B cell (primary cell): ENCODE results near the gene TM9SF4. TPM values are rescaled to one million over a fixed set of nuclear protein-coding genes. Genes with fewer than 3 reads are reported as not detected.

Source experiments
- ATAC-seq: fragments of 200-7000 bp; cut with Tn5 transposase; one replicate; pipeline ENCODE4 v1.10.0; 2021; ENCODE audit warnings: low read depth, mild to moderate bottlenecking, moderate number of reproducible peaks, moderate library complexity
- CTCF ChIA-PET: fragments of 350-600 bp; sonication (Branson Sonifier 250); formaldehyde crosslinking; loops from one replicate; lab custom pipeline; 2021; ENCODE audit warnings: antibody characterized with exemption, inconsistent platforms; lab: Charles Lee
- POLR2A ChIA-PET: fragments of 350-600 bp; sonication (Branson Sonifier 250); formaldehyde crosslinking; loops from one replicate; lab custom pipeline; 2021; ENCODE audit warnings: antibody characterized with exemption; lab: Charles Lee
- DNase-seq: peaks from one replicate; pipeline ENCODE4 v3.0.0; 2013
- H2AFZ ChIP-seq: 2 replicates; pipeline ENCODE4 v1.6.1; 2012; ENCODE audit warnings: mild to moderate bottlenecking, low read depth, low read length; ENCODE audit not compliant: insufficient read depth, poor library complexity, severe bottlenecking
- H3K27ac ChIP-seq, 2 donors: 1 replicate in 1 of 2; 2 replicates in 1 of 2; pipeline ENCODE4 v1.5.1; 2012 to 2013; ENCODE audit warnings: low read length in 2 of 2, mild to moderate bottlenecking in 2 of 2, moderate library complexity in 1 of 2
- H3K27me3 ChIP-seq, 4 experiments: fragments of 200-600 bp in 1 of 4; sonication (generic) in 1 of 4; replicated peaks in 1 of 4; 1 replicate in 2 of 4; 2 replicates in 2 of 4; pipeline versions ENCODE4 v1.6.1 to v1.7.0; 2013 to 2016; ENCODE audit warnings: low read length in 3 of 4, mild to moderate bottlenecking in 2 of 4, mixed read lengths in 1 of 4, moderate library complexity in 1 of 4; ENCODE audit not compliant: insufficient read depth in 4 of 4, control insufficient read depth in 3 of 4; ENCODE audit errors: control extremely low read depth in 1 of 4
- H3K36me3 ChIP-seq, 2 experiments: replicated peaks in 1 of 2; 1 replicate in 1 of 2; 2 replicates in 1 of 2; pipeline versions ENCODE4 v1.6.1 to v1.7.1; 2013; ENCODE audit warnings: low read length in 1 of 2; ENCODE audit not compliant: insufficient read depth in 2 of 2, control insufficient read depth in 1 of 2; ENCODE audit errors: control extremely low read depth in 1 of 2, extremely low read depth in 1 of 2
- H3K4me1 ChIP-seq, 2 donors: fragments of 200-600 bp in 1 of 2; sonication (generic) in 1 of 2; 1 replicate in 1 of 2; 2 replicates in 1 of 2; pipeline versions ENCODE4 v1.5.1 to v1.6.1; 2013 to 2017; ENCODE audit warnings: low read length in 2 of 2; ENCODE audit not compliant: control insufficient read depth in 2 of 2, insufficient read depth in 2 of 2
- H3K4me2 ChIP-seq: replicated peaks from 2 replicates; pipeline ENCODE3; 2012; ENCODE audit warnings: mild to moderate bottlenecking, low read depth, low read length; ENCODE audit not compliant: poor library complexity, severe bottlenecking
- H3K4me3 ChIP-seq, 5 experiments: fragments of 200-600 bp in 1 of 5; sonication (generic) in 1 of 5; 1 replicate in 3 of 5; 2 replicates in 2 of 5; pipeline versions ENCODE4 v1.5.1 to v1.7.0; 2011 to 2016; ENCODE audit warnings: low read length in 4 of 5, mild to moderate bottlenecking in 4 of 5, low read depth in 2 of 5, control low read depth in 1 of 5, moderate library complexity in 1 of 5; ENCODE audit not compliant: insufficient read depth in 1 of 5; ENCODE audit errors: control extremely low read depth in 1 of 5, extremely low read depth in 1 of 5
- H3K79me2 ChIP-seq: fragments of 200-600 bp; sonication (generic); one replicate; pipeline ENCODE4 v1.6.0; 2016; ENCODE audit warnings: low read length; ENCODE audit not compliant: control insufficient read depth, insufficient read depth
- H3K9ac ChIP-seq: fragments of 200-600 bp; sonication (generic); 2 replicates; pipeline ENCODE4 v1.6.1; 2017; ENCODE audit warnings: mild to moderate bottlenecking, low read length, moderate library complexity
- H3K9me3 ChIP-seq, 3 donors: one replicate each; pipeline versions ENCODE4 v1.6.1 to v1.7.1; 2013; ENCODE audit warnings: low read length in 2 of 3; ENCODE audit not compliant: control insufficient read depth in 2 of 3, insufficient read depth in 1 of 3; ENCODE audit errors: control extremely low read depth in 1 of 3
- H4K20me1 ChIP-seq: 2 replicates; pipeline ENCODE4 v1.6.0; 2012; ENCODE audit warnings: mild to moderate bottlenecking, low read length; ENCODE audit not compliant: insufficient read depth, control insufficient read depth, poor library complexity, severe bottlenecking
- H3K27ac Mint-ChIP-seq: one replicate; pipeline ENCODE4 v1.8.0; 2021; ENCODE audit warnings: mixed read lengths
- H3K27me3 Mint-ChIP-seq: one replicate; pipeline ENCODE4 v1.8.0; 2021; ENCODE audit warnings: mixed read lengths
- H3K4me1 Mint-ChIP-seq: one replicate; pipeline ENCODE4 v1.8.0; 2021; ENCODE audit warnings: mixed read lengths
- H3K4me3 Mint-ChIP-seq: one replicate; pipeline ENCODE4 v1.8.0; 2021; ENCODE audit warnings: mixed read lengths
- H3K9me3 Mint-ChIP-seq: one replicate; pipeline ENCODE4 v1.8.0; 2022; ENCODE audit warnings: mixed read lengths; ENCODE audit not compliant: insufficient read depth
- CTCF ChIP-seq: fragments of 200-600 bp; IDR thresholded peaks from one replicate; pipeline ENCODE4 v1.8.0; 2022; ENCODE audit warnings: antibody characterized with exemption, mild to moderate bottlenecking
- EZH2 ChIP-seq: IDR thresholded peaks from 2 replicates; pipeline ENCODE4 v1.6.1; 2012; ENCODE audit warnings: borderline replicate concordance, low read depth, mild to moderate bottlenecking, moderate library complexity, low read length; ENCODE audit not compliant: insufficient read depth, poor library complexity, severe bottlenecking
- WGBS: methylation state at CpG from one replicate; pipeline ENCODE4 v1.1.5; 2013; ENCODE audit warnings: missing lambda C conversion rate; ENCODE audit not compliant: insufficient coverage; 5-methylcytosine and 5-hydroxymethylcytosine counted together
- intact Hi-C: fragments of 100-400 bp; cut with micrococcal nuclease; formaldehyde crosslinking; loops from one replicate; pipeline ENCODE4 v1.10.0; 2022
- polyA plus RNA-seq: library from polyadenylated mRNA; depleted of rRNA; stranded (reverse); fragments of >200 nt; gene quantifications from 2 replicates; pipeline ENCODE4 v1.2.3, GENCODE V29; 2012
- total RNA-seq, 2 donors: library from RNA; stranded (reverse); fragments of 120-200 nt in 1 of 2; gene quantifications; 1 replicate in 1 of 2; 2 replicates in 1 of 2; pipeline versions ENCODE4 v1.2.3 to v1.2.4, GENCODE V29; 2013 to 2022

The TM9SF4 gene
- total and polyA plus RNA-seq, 2 donors (not counting 1 experiment from before 2014, with no cell fraction given): 23.5 to 53.8 TPM

DNA sequence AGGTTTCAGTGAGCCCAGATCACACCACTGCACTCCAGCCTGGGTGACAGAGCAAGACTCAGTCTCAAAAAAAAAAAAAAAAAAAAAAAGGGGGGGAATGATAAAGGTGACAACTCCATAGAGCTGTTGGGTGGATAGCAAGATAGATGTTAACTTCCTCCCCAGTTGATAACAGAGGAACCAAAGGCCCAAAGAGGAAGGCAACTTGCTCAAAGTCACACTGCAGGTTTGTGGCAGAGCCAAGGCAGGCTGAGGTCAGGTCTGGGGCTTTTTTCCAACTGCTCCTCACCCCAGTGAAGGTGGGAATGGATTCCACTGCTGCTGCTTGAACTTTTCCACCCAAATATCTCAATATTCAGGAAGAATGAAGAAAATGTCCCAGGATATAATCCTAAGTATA is 30.7 kb upstream of the TM9SF4 start:
- H3K9me3 Mint-ChIP-seq: no peaks in the 10 kb centered on the region
- Histone ChIP-seq H3K27me3 (no peaks in the 10 kb centered on the region), H3K79me2 (no peaks in the 10 kb centered on the region), H3K9me3 (no peaks in the 10 kb centered on the region), H3K4me3 (no peak overlapping the region), H4K20me1 (no peaks in the 10 kb centered on the region), H3K4me2 (no peak overlapping the region), H3K36me3 (peaks cover 9 to 50% of the 10 kb centered on the region in 2 experiments), H3K27ac (no peak overlapping the region), H3K4me1 (no peaks in the 10 kb centered on the region), H2AFZ (no peak overlapping the region), H3K9ac (no peak overlapping the region)
- DNase-seq (no peak), ATAC-seq (no peak)
- H3K27ac Mint-ChIP-seq: no peak overlapping the region
- intact Hi-C loops: no loop called here
- POLR2A ChIA-PET: no interaction called here
- CTCF ChIA-PET: interaction anchor here (1.7 to 4.3 kb wide), 3 partner anchors 12 to 48 kb away, joined by 6 to 36 read pairs (median 24); no protein-coding TSS in a partner anchor
- H3K4me1 Mint-ChIP-seq: peaks cover 3% of the 10 kb centered on the region
- H3K4me3 Mint-ChIP-seq: no peak overlapping the region
- H3K27me3 Mint-ChIP-seq: no peaks in the 10 kb centered on the region
- no peak for TF ChIP-seq CTCF
- no peak for TF ChIP-seq EZH2

GRCh38 chr20:32079655-32080109 is 29.8 kb upstream of the TM9SF4 start:
- H3K9ac ChIP-seq: no peak overlapping the region

More at GRCh38 chr20:32079655-32080109, 29.8 kb upstream of the TM9SF4 start:
- ChIA-PET CTCF (interaction anchor here (0.9 to 4.3 kb wide), 5 partner anchors 11 to 221 kb away, joined by 3 to 36 read pairs (median 6); no protein-coding TSS in a partner anchor), POLR2A (interaction anchor here (0.6 kb wide), 1 partner anchor 68 kb away, joined by 6 read pairs; no protein-coding TSS in a partner anchor)
- Mint-ChIP-seq H3K4me1 (peaks cover 3% of the 10 kb centered on the region), H3K9me3 (no peaks in the 10 kb centered on the region), H3K4me3 (no peak overlapping the region), H3K27me3 (no peaks in the 10 kb centered on the region), H3K27ac (no peak overlapping the region)
- no peaks in the 10 kb centered on the region for H3K9me3 ChIP-seq
- no peak overlapping the region for H3K4me3 ChIP-seq
- no peak for DNase-seq
- H3K36me3 ChIP-seq: peaks cover 6 to 50% of the 10 kb centered on the region in 2 experiments
- H4K20me1 ChIP-seq: no peaks in the 10 kb centered on the region
- H3K79me2 ChIP-seq: no peaks in the 10 kb centered on the region
- no peaks in the 10 kb centered on the region for H3K4me1 ChIP-seq
- WGBS: 92% methylated on average over 8 of the region's 8 CpGs
- H2AFZ ChIP-seq: no peak overlapping the region
- no peak for ATAC-seq
- no peaks in the 10 kb centered on the region for H3K27me3 ChIP-seq
- no peak overlapping the region for H3K27ac ChIP-seq
- no peak overlapping the region for H3K4me2 ChIP-seq
- intact Hi-C loops: no loop called here
- TF ChIP-seq EZH2: no peak
- no peak for TF ChIP-seq CTCF
